Smooth muscle cell (in vitro differentiated cells): ENCODE results near the gene ADAMTS9. TPM values are rescaled to one million over a fixed set of nuclear protein-coding genes. Genes with fewer than 3 reads are reported as not detected.

Experiments
- DNase-seq: peaks from one replicate; lab custom pipeline; 2025; ENCODE audit not compliant: unreplicated experiment; lab: John Stamatoyannopoulos, UW
- H2AFZ ChIP-seq: fragments of 200-600 bp; sonication (generic); 2 replicates; pipeline ENCODE4 v1.6.0; 2016; ENCODE audit warnings: antibody characterized with exemption, low read depth, mild to moderate bottlenecking
- H3F3A ChIP-seq: fragments of 200-600 bp; sonication (generic); 2 replicates; pipeline ENCODE4 v1.6.0; 2017; ENCODE audit warnings: antibody characterized with exemption, low read depth
- H3K27ac ChIP-seq: fragments of 200-600 bp; sonication (generic); 2 replicates; pipeline ENCODE4 v1.5.1; 2016; ENCODE audit warnings: low read depth, mild to moderate bottlenecking
- H3K27me3 ChIP-seq: fragments of 200-600 bp; sonication (generic); 2 replicates; pipeline ENCODE4 v1.6.1; 2016; ENCODE audit warnings: low read depth, mild to moderate bottlenecking
- H3K36me3 ChIP-seq: fragments of 200-600 bp; sonication (generic); 2 replicates; pipeline ENCODE4 v1.5.1; 2016; ENCODE audit warnings: low read depth
- H3K4me1 ChIP-seq: fragments of 200-600 bp; sonication (generic); 2 replicates; pipeline ENCODE4 v1.5.1; 2016; ENCODE audit warnings: low read depth
- H3K4me2 ChIP-seq: fragments of 200-600 bp; sonication (generic); 2 replicates; pipeline ENCODE4 v1.6.0; 2016; ENCODE audit warnings: mild to moderate bottlenecking
- H3K4me3 ChIP-seq: fragments of 200-600 bp; sonication (generic); 2 replicates; pipeline ENCODE4 v1.5.1; 2016; ENCODE audit warnings: mild to moderate bottlenecking
- H3K79me2 ChIP-seq: fragments of 200-600 bp; sonication (generic); 2 replicates; pipeline ENCODE4 v1.6.0; 2016; ENCODE audit warnings: low read depth, mild to moderate bottlenecking
- H3K9ac ChIP-seq: fragments of 200-600 bp; sonication (generic); 2 replicates; pipeline ENCODE4 v1.6.0; 2016; ENCODE audit warnings: low read depth
- H3K9me3 ChIP-seq: fragments of 200-600 bp; sonication (generic); replicated peaks from 2 replicates; pipeline ENCODE4 v1.5.1; 2016; ENCODE audit warnings: low read depth
- H4K20me1 ChIP-seq: fragments of 200-600 bp; sonication (generic); 2 replicates; pipeline ENCODE4 v1.6.0; 2016; ENCODE audit warnings: low read depth
- CTCF ChIP-seq: fragments of 200-600 bp; sonication (generic); IDR thresholded peaks from 2 replicates; pipeline ENCODE4 v1.5.1; 2017; ENCODE audit warnings: borderline replicate concordance, mild to moderate bottlenecking, antibody characterized with exemption; ENCODE audit not compliant: insufficient read depth, poor library complexity, severe bottlenecking
- WGBS: methylation state at CpG from one replicate; pipeline ENCODE4 v1.1.7; 2016; ENCODE audit warnings: low lambda C conversion rate; 5-methylcytosine and 5-hydroxymethylcytosine counted together
- polyA plus RNA-seq: library from polyadenylated mRNA; unstranded; fragments of >200 nt; fragmentation: Nextera tagmentation; extraction: Ambion mirVana; gene quantifications from 2 replicates; pipeline ENCODE4 v1.2.1, GENCODE V29; 2016
- total RNA-seq: library from RNA; depleted of rRNA; stranded (reverse); fragments of >200 nt; gene quantifications from 2 replicates; pipeline ENCODE4 v1.2.3, GENCODE V29; 2014

Gene ADAMTS9
- total and polyA plus RNA-seq, 2 experiments from 2014 or later = 18.7 to 66.6 TPM

- no peaks in the 10 kb centered on the region for H3K27me3 ChIP-seq
- no peaks in the 10 kb centered on the region for H3F3A ChIP-seq
- H3K36me3 ChIP-seq = no peaks in the 10 kb centered on the region
- peaks cover 28% of the 10 kb centered on the region for H3K4me1 ChIP-seq
- H3K79me2 ChIP-seq = no peaks in the 10 kb centered on the region
- no peak overlapping the region for H3K27ac ChIP-seq
- no peak for DNase-seq
- H3K4me2 ChIP-seq = no peak overlapping the region
- H3K9me3 ChIP-seq = no peaks in the 10 kb centered on the region
- H3K4me3 ChIP-seq = no peak overlapping the region
- no peak overlapping the region for H3K9ac ChIP-seq
- no peak for TF ChIP-seq CTCF
- 74% methylated on average over 3 of the region's 3 CpGs for WGBS
- H2AFZ ChIP-seq = peak overlapping the region; percentile 54
- H4K20me1 ChIP-seq = no peaks in the 10 kb centered on the region
Measured at GRCh38 chr3:64491843-64492242, 196.0 kb downstream of the ADAMTS9 start.

GRCh38 chr3:64490180-64490724 is 197.5 kb downstream of the ADAMTS9 start:
- Histone ChIP-seq H2AFZ (no peak overlapping the region), H3K79me2 (no peaks in the 10 kb centered on the region), H3K4me1 (peaks cover 28% of the 10 kb centered on the region), H3K9ac (no peak overlapping the region), H3K36me3 (no peaks in the 10 kb centered on the region), H4K20me1 (no peaks in the 10 kb centered on the region), H3K4me2 (no peak overlapping the region), H3K4me3 (no peak overlapping the region), H3K27me3 (no peaks in the 10 kb centered on the region), H3F3A (no peaks in the 10 kb centered on the region), H3K9me3 (no peaks in the 10 kb centered on the region), H3K27ac (no peak overlapping the region)
- WGBS = 80% methylated on average over 6 of the region's 6 CpGs
- no peak for TF ChIP-seq CTCF
- no peak for DNase-seq

- Histone ChIP-seq H3K4me1 (peaks cover 28% of the 10 kb centered on the region), H3K27ac (no peak overlapping the region), H4K20me1 (no peaks in the 10 kb centered on the region), H3K36me3 (no peaks in the 10 kb centered on the region), H3K79me2 (no peaks in the 10 kb centered on the region), H2AFZ (peak overlapping the region; percentile 70), H3K9ac (no peak overlapping the region), H3F3A (no peaks in the 10 kb centered on the region), H3K9me3 (no peaks in the 10 kb centered on the region), H3K4me3 (peak overlapping the region; percentile 19), H3K4me2 (peak overlapping the region; percentile 78), H3K27me3 (no peaks in the 10 kb centered on the region)
- no peak for TF ChIP-seq CTCF
- DNase-seq = no peak
- WGBS = 25% methylated on average over 23 of the region's 23 CpGs
Measured at GRCh38 chr3:64489361-64490044, 198.3 kb downstream of the ADAMTS9 start.

- peak overlapping the region; percentile 78 for H3K4me2 ChIP-seq
- H3K9ac ChIP-seq = no peak overlapping the region
- no peak for DNase-seq
- TF ChIP-seq CTCF = no peak
- peaks cover 28% of the 10 kb centered on the region for H3K4me1 ChIP-seq
- H3K36me3 ChIP-seq = no peaks in the 10 kb centered on the region
- no peaks in the 10 kb centered on the region for H3K9me3 ChIP-seq
- H3F3A ChIP-seq = no peaks in the 10 kb centered on the region
- H3K79me2 ChIP-seq = no peaks in the 10 kb centered on the region
- H3K27me3 ChIP-seq = no peaks in the 10 kb centered on the region
- no peak overlapping the region for H3K27ac ChIP-seq
- H4K20me1 ChIP-seq = no peaks in the 10 kb centered on the region
- 60% methylated on average over 5 of the region's 5 CpGs for WGBS
- H3K4me3 ChIP-seq = peak overlapping the region; percentile 19
- peak overlapping the region; percentile 70 for H2AFZ ChIP-seq
Measured at GRCh38 chr3:64488939-64489338, 198.9 kb downstream of the ADAMTS9 start.
